Measurements from ENCODE around the gene POP4. TPM values are rescaled to one million over a fixed set of nuclear protein-coding genes. Genes with fewer than 3 reads are reported as not detected.

Gene POP4
- total and polyA plus RNA-seq, 10 of the 15 experiments (the other 5 are each of a cell fraction or from before 2014, with no cell fraction given), result 52.1 to 231 (median 118) TPM

DNA sequence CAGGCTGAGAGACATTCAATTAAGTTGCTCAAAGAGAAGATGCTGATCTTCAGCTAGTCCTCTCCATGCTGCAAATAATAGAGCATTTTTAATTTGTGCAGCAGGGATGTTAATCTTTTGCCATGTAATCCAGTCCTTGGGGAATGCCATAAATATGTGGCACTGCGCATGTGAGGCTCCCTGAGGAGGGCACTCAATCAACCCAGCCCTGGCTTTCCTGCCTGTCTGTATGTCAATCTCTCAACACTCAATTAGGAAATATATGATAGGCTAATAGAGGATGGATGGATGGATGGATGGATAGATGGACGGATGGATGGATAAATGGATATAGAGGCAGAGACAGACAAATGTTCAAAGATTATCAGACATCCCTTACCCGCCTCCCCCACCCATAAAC, 31.6 kb upstream of the POP4 start (continued):
- no peak for TF ChIP-seq CREB1 (IDR thresholded peaks at IDR 0.05; ENCODE audit: low read depth)

DNA sequence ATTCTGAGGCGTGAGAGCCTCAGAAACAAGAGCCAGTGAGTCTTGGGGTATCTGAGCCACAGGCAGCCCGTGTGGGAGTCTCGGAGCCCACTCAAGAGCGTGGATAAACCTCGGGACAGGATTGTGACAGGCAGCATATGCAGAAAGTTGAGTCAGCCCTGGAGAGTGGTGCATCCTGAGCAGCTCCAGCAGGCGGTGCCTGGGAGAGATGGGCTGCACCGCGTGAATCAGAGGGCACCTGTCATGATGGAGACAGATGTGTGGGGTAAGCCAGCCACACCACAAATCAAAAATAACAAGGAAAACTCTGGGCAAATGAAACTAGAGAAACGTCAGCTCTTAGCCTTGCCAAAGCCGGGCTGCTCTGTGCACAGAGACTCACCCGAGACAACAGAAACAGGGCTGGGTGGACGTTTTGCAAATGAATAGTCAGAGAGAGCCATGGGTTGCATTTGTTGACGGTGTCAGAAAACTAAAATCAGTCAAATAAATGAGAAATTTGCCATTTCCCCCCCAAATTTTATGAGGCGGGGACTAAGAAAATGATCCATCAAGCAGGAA, 30.0 kb upstream of the POP4 start:
- ChIA-PET CTCF (interaction anchor here (0.8 to 1.2 kb wide), 3 partner anchors 13 to 514 kb away, joined by 3 to 4 read pairs (median 3); no protein-coding TSS in a partner anchor), SMC1A (ENCODE audit: uncharacterized antibody, unreplicated experiment) (interaction anchor here (0.5 to 1.0 kb wide), 2 partner anchors 140 to 1016 kb away, joined by 3 read pairs; no protein-coding TSS in a partner anchor), RAD21 (ENCODE audit: unreplicated experiment) (no interaction called here), POLR2A (interaction anchor here (0.6 to 1.1 kb wide), 3 partner anchors 10 to 93 kb away, joined by 3 to 5 read pairs (median 3); no protein-coding TSS in a partner anchor)
- Histone ChIP-seq H3K9me3 (replicated peaks; ENCODE audit: control insufficient read depth, insufficient read depth, low read length) (no peaks in the 10 kb centered on the region; the same call in 2 of the 3 replicates), H3K27me3 (replicated peaks in 1 of 2; ENCODE audit: control insufficient read depth in 2 of 2, insufficient read depth in 2 of 2, low read length in 1 of 2) (no peaks in the 10 kb centered on the region), H3K36me3 (ENCODE audit: control insufficient read depth in 2 of 2, insufficient read depth in 2 of 2, low read length in 1 of 2) (no peaks in the 10 kb centered on the region), H3K79me2 (ENCODE audit: control insufficient read depth, insufficient read depth, low read length) (no peaks in the 10 kb centered on the region), H2AFZ (ENCODE audit: control insufficient read depth, low read depth, low read length) (no peak overlapping the region), H3K9ac (ENCODE audit: control insufficient read depth, insufficient read depth, low read length) (no peak overlapping the region), H3K4me3 (0 out of 2 replicates have a peak overlapping the region, but pooled peaks have one; percentile 6), H3K27ac (ENCODE audit: control insufficient read depth, insufficient read depth) (no peak overlapping the region), H3K4me2 (ENCODE audit: control insufficient read depth, insufficient read depth) (peak overlapping the region; percentile 10; the same call in 1 of the 2 replicates), H3K4me1 (ENCODE audit: control insufficient read depth, insufficient read depth, low read length) (peaks cover 15% of the 10 kb centered on the region), H4K20me1 (ENCODE audit: control insufficient read depth, insufficient read depth) (no peaks in the 10 kb centered on the region)
- in situ Hi-C loops (cut with MboI) (no loop called here), intact Hi-C loops (cut with micrococcal nuclease; ENCODE audit: unreplicated experiment) (no loop called here)
- ATAC-seq (peak; percentile 57), FAIRE-seq (peak; percentile 31), DNase-seq (ENCODE audit: low read depth, low spot score) (no peak)
- no TSS peak for BruUV-seq (replicated peaks)
- TF ChIP-seq, protein P1, sequence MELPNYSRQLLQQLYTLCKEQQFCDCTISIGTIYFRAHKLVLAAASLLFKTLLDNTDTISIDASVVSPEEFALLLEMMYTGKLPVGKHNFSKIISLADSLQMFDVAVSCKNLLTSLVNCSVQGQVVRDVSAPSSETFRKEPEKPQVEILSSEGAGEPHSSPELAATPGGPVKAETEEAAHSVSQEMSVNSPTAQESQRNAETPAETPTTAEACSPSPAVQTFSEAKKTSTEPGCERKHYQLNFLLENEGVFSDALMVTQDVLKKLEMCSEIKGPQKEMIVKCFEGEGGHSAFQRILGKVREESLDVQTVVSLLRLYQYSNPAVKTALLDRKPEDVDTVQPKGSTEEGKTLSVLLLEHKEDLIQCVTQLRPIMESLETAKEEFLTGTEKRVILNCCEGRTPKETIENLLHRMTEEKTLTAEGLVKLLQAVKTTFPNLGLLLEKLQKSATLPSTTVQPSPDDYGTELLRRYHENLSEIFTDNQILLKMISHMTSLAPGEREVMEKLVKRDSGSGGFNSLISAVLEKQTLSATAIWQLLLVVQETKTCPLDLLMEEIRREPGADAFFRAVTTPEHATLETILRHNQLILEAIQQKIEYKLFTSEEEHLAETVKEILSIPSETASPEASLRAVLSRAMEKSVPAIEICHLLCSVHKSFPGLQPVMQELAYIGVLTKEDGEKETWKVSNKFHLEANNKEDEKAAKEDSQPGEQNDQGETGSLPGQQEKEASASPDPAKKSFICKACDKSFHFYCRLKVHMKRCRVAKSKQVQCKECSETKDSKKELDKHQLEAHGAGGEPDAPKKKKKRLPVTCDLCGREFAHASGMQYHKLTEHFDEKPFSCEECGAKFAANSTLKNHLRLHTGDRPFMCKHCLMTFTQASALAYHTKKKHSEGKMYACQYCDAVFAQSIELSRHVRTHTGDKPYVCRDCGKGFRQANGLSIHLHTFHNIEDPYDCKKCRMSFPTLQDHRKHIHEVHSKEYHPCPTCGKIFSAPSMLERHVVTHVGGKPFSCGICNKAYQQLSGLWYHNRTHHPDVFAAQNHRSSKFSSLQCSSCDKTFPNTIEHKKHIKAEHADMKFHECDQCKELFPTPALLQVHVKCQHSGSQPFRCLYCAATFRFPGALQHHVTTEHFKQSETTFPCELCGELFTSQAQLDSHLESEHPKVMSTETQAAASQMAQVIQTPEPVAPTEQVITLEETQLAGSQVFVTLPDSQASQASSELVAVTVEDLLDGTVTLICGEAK (IDR thresholded peaks at IDR 0.05; ENCODE audit: borderline replicate concordance), result no peak
- TF ChIP-seq, protein P2, sequence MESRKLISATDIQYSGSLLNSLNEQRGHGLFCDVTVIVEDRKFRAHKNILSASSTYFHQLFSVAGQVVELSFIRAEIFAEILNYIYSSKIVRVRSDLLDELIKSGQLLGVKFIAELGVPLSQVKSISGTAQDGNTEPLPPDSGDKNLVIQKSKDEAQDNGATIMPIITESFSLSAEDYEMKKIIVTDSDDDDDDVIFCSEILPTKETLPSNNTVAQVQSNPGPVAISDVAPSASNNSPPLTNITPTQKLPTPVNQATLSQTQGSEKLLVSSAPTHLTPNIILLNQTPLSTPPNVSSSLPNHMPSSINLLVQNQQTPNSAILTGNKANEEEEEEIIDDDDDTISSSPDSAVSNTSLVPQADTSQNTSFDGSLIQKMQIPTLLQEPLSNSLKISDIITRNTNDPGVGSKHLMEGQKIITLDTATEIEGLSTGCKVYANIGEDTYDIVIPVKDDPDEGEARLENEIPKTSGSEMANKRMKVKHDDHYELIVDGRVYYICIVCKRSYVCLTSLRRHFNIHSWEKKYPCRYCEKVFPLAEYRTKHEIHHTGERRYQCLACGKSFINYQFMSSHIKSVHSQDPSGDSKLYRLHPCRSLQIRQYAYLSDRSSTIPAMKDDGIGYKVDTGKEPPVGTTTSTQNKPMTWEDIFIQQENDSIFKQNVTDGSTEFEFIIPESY (IDR thresholded peaks at IDR 0.05), result no peak
- no peak for TF ChIP-seq ZNF24 (IDR thresholded peaks at IDR 0.05)
- TF ChIP-seq, protein P3, sequence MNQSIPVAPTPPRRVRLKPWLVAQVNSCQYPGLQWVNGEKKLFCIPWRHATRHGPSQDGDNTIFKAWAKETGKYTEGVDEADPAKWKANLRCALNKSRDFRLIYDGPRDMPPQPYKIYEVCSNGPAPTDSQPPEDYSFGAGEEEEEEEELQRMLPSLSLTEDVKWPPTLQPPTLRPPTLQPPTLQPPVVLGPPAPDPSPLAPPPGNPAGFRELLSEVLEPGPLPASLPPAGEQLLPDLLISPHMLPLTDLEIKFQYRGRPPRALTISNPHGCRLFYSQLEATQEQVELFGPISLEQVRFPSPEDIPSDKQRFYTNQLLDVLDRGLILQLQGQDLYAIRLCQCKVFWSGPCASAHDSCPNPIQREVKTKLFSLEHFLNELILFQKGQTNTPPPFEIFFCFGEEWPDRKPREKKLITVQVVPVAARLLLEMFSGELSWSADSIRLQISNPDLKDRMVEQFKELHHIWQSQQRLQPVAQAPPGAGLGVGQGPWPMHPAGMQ (IDR thresholded peaks at IDR 0.05; ENCODE audit: borderline replicate concordance), result no peak
- TF ChIP-seq POU2F2 (IDR thresholded peaks at IDR 0.05; ENCODE audit: borderline replicate concordance, low read depth, low read length), result no peak
- TF ChIP-seq, protein P4, sequence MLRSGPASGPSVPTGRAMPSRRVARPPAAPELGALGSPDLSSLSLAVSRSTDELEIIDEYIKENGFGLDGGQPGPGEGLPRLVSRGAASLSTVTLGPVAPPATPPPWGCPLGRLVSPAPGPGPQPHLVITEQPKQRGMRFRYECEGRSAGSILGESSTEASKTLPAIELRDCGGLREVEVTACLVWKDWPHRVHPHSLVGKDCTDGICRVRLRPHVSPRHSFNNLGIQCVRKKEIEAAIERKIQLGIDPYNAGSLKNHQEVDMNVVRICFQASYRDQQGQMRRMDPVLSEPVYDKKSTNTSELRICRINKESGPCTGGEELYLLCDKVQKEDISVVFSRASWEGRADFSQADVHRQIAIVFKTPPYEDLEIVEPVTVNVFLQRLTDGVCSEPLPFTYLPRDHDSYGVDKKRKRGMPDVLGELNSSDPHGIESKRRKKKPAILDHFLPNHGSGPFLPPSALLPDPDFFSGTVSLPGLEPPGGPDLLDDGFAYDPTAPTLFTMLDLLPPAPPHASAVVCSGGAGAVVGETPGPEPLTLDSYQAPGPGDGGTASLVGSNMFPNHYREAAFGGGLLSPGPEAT (IDR thresholded peaks at IDR 0.05; ENCODE audit: low read depth), result no peak
- TF ChIP-seq TARDBP (IDR thresholded peaks at IDR 0.05; ENCODE audit: borderline replicate concordance), result no peak
- no peak for TF ChIP-seq JUNB (IDR thresholded peaks at IDR 0.05)
- TF ChIP-seq, protein P5, sequence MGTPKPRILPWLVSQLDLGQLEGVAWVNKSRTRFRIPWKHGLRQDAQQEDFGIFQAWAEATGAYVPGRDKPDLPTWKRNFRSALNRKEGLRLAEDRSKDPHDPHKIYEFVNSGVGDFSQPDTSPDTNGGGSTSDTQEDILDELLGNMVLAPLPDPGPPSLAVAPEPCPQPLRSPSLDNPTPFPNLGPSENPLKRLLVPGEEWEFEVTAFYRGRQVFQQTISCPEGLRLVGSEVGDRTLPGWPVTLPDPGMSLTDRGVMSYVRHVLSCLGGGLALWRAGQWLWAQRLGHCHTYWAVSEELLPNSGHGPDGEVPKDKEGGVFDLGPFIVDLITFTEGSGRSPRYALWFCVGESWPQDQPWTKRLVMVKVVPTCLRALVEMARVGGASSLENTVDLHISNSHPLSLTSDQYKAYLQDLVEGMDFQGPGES (IDR thresholded peaks at IDR 0.05), result no peak
- WGBS (ENCODE audit: insufficient coverage, insufficient replicate concordance, low lambda C conversion rate, missing lambda C conversion rate), result 32% methylated on average over 14 of the region's 14 CpGs
